ENCODE results near the gene PCA3. TPM values are rescaled to one million over a fixed set of nuclear protein-coding genes. Genes with fewer than 3 reads are reported as not detected.

Gene PCA3
- total and polyA plus RNA-seq, 10 of the 15 experiments (the other 5 are each of a cell fraction or from before 2014, with no cell fraction given), result 0.05 TPM; not detected in 9

GRCh38 chr9:76799473-76799872 lies 35.2 kb downstream of the PCA3 start (continued):
- no peak for TF ChIP-seq CBX5 (IDR thresholded peaks at IDR 0.05; ENCODE audit: low read depth)

GRCh38 chr9:76800901-76801300 lies 36.7 kb downstream of the PCA3 start:
- H3K79me2 ChIP-seq (ENCODE audit: control insufficient read depth, insufficient read depth, low read length), result no peaks in the 10 kb centered on the region
- ATAC-seq (no peak), FAIRE-seq (no peak), DNase-seq (ENCODE audit: low read depth, low spot score) (no peak)
- in situ Hi-C loops (cut with MboI), result loop anchor here (10.0 to 25.0 kb wide), 2 partner anchors 184 to 361 kb away; no protein-coding TSS in a partner anchor
- ChIA-PET RAD21 (ENCODE audit: unreplicated experiment) (no interaction called here), POLR2A (no interaction called here), SMC1A (ENCODE audit: uncharacterized antibody, unreplicated experiment) (interaction anchor here (1.3 kb wide), 1 partner anchor 9 kb away, joined by 3 read pairs; no protein-coding TSS in a partner anchor), CTCF (no interaction called here)
- no peak overlapping the region for H3K4me2 ChIP-seq (ENCODE audit: control insufficient read depth, insufficient read depth)
- H3K27ac ChIP-seq (ENCODE audit: control insufficient read depth, insufficient read depth), result no peak overlapping the region
- H3K9ac ChIP-seq (ENCODE audit: control insufficient read depth, insufficient read depth, low read length), result no peak overlapping the region
- no TSS peak for BruUV-seq (replicated peaks)
- TF ChIP-seq POLR2AphosphoS2 (IDR thresholded peaks at IDR 0.05; ENCODE audit: low read depth, low read length) (no peak), ZBTB4 (CRISPR knock-in tag; IDR thresholded peaks at IDR 0.05) (no peak), HCFC1 (IDR thresholded peaks at IDR 0.05; ENCODE audit: low read length) (no peak)
- no peak overlapping the region for H2AFZ ChIP-seq (ENCODE audit: control insufficient read depth, low read depth, low read length)
- H3K9me3 ChIP-seq (replicated peaks; ENCODE audit: control insufficient read depth, insufficient read depth, low read length), result no peaks in the 10 kb centered on the region
- H3K4me3 ChIP-seq, result no peak overlapping the region
- H3K27me3 ChIP-seq (replicated peaks in 1 of 2; ENCODE audit: control insufficient read depth in 2 of 2, insufficient read depth in 2 of 2, low read length in 1 of 2), result no peaks in the 10 kb centered on the region; a peak in 2 of 4 replicates
- 95% methylated on average over 1 of the region's 1 CpG for WGBS (ENCODE audit: insufficient coverage, insufficient replicate concordance, low lambda C conversion rate, missing lambda C conversion rate)
- intact Hi-C loops (cut with micrococcal nuclease; ENCODE audit: unreplicated experiment), result no loop called here
- no peaks in the 10 kb centered on the region for H3K4me1 ChIP-seq (ENCODE audit: control insufficient read depth, insufficient read depth, low read length)
- no peaks in the 10 kb centered on the region for H4K20me1 ChIP-seq (ENCODE audit: control insufficient read depth, insufficient read depth)
- H3K36me3 ChIP-seq (ENCODE audit: control insufficient read depth in 2 of 2, insufficient read depth in 2 of 2, low read length in 1 of 2), result no peaks in the 10 kb centered on the region

Measured in GM12878 (cell line).